Mesenchymal stem cell (in vitro differentiated cells and primary cell): ENCODE data around the gene NKX2-2.

Source experiments
- DNase-seq: peaks from one replicate; pipeline ENCODE4 v3.0.0-alpha.2; 2013
- H2AFZ ChIP-seq: one replicate; pipeline ENCODE4 v1.6.1; 2013; ENCODE audit warnings: low read depth, mild to moderate bottlenecking, control low read depth, inconsistent platforms, low read length, moderate library complexity
- H2AK5ac ChIP-seq: 2 replicates; pipeline ENCODE4 v1.6.1; 2013; ENCODE audit warnings: low read length, moderate library complexity, mild to moderate bottlenecking, inconsistent platforms; ENCODE audit not compliant: severe bottlenecking
- H2BK120ac ChIP-seq: one replicate; pipeline ENCODE4 v1.6.1; 2013; ENCODE audit warnings: low read depth, mild to moderate bottlenecking, inconsistent platforms, low read length, moderate library complexity
- H2BK12ac ChIP-seq, 2 experiments: one replicate each; pipeline ENCODE4 v1.6.1; 2013; ENCODE audit warnings: inconsistent platforms in 2 of 2, low read length in 2 of 2, mild to moderate bottlenecking in 2 of 2, moderate library complexity in 2 of 2, control low read depth in 1 of 2
- H2BK15ac ChIP-seq: one replicate; pipeline ENCODE4 v1.6.1; 2013; ENCODE audit warnings: mild to moderate bottlenecking, low read depth, inconsistent platforms; ENCODE audit not compliant: poor library complexity, severe bottlenecking
- H2BK5ac ChIP-seq: 2 replicates; pipeline ENCODE4 v1.6.1; 2013; ENCODE audit warnings: low read depth, mild to moderate bottlenecking, low read length, control low read depth, inconsistent platforms; ENCODE audit not compliant: poor library complexity, severe bottlenecking
- H3K14ac ChIP-seq, 2 experiments: one replicate each; pipeline ENCODE4 v1.6.1; 2013; ENCODE audit warnings: inconsistent platforms in 2 of 2, low read length in 2 of 2, control low read depth in 1 of 2, mild to moderate bottlenecking in 1 of 2, moderate library complexity in 1 of 2
- H3K18ac ChIP-seq, 2 experiments: one replicate each; pipeline ENCODE4 v1.6.1; 2013; ENCODE audit warnings: inconsistent platforms in 2 of 2, low read length in 2 of 2, control low read depth in 1 of 2, low read depth in 1 of 2, mild to moderate bottlenecking in 1 of 2
- H3K23ac ChIP-seq, 2 experiments: one replicate each; pipeline ENCODE4 v1.6.1; 2013; ENCODE audit warnings: inconsistent platforms in 2 of 2, low read length in 2 of 2, mild to moderate bottlenecking in 2 of 2, moderate library complexity in 2 of 2, control low read depth in 1 of 2
- H3K27ac ChIP-seq: 2 replicates; pipeline ENCODE4 v1.5.1; 2013; ENCODE audit warnings: mild to moderate bottlenecking, moderate library complexity, low read length, control low read depth, inconsistent platforms; ENCODE audit not compliant: poor library complexity, severe bottlenecking
- H3K27me3 ChIP-seq, 2 experiments: 2 replicates each; pipeline versions ENCODE4 v1.6.1 to v1.7.0; 2013; ENCODE audit warnings: low read length in 2 of 2, mild to moderate bottlenecking in 2 of 2, moderate library complexity in 2 of 2, control low read depth in 1 of 2, inconsistent platforms in 1 of 2; ENCODE audit not compliant: control insufficient read depth in 1 of 2, insufficient read depth in 1 of 2
- H3K36me3 ChIP-seq, 2 experiments: 2 replicates each; pipeline versions ENCODE4 v1.6.1 to v1.7.0; 2013; ENCODE audit warnings: low read length in 2 of 2, control low read depth in 1 of 2, inconsistent platforms in 1 of 2, low read depth in 1 of 2, mild to moderate bottlenecking in 1 of 2; ENCODE audit not compliant: insufficient read depth in 2 of 2, control insufficient read depth in 1 of 2
- H3K4ac ChIP-seq, 2 experiments: one replicate each; pipeline ENCODE4 v1.6.1; 2013; ENCODE audit warnings: inconsistent platforms in 2 of 2, low read length in 2 of 2, mild to moderate bottlenecking in 2 of 2, moderate library complexity in 2 of 2, control low read depth in 1 of 2, low read depth in 1 of 2
- H3K4me1 ChIP-seq: 2 replicates; pipeline ENCODE4 v1.6.1; 2013; ENCODE audit warnings: low read depth, low read length, control low read depth; ENCODE audit not compliant: control insufficient read depth, insufficient read depth
- H3K4me2 ChIP-seq: 2 replicates; pipeline ENCODE4 v1.6.1; 2013; ENCODE audit warnings: low read length, mild to moderate bottlenecking, inconsistent platforms; ENCODE audit not compliant: poor library complexity, severe bottlenecking
- H3K4me3 ChIP-seq, 2 experiments: 2 replicates each; pipeline versions ENCODE4 v1.5.1 to v1.7.0; 2013; ENCODE audit warnings: low read length in 2 of 2, mild to moderate bottlenecking in 2 of 2, control low read depth in 1 of 2, low read depth in 1 of 2; ENCODE audit not compliant: insufficient read depth in 1 of 2
- H3K79me1 ChIP-seq: replicated peaks from 2 replicates; pipeline ENCODE4 v1.6.1; 2013; ENCODE audit warnings: mild to moderate bottlenecking, control low read depth, low read length, inconsistent platforms; ENCODE audit not compliant: poor library complexity, severe bottlenecking
- H3K9ac ChIP-seq: 2 replicates; pipeline ENCODE4 v1.7.0; 2013; ENCODE audit warnings: mild to moderate bottlenecking, low read length, moderate library complexity
- H3K9me3 ChIP-seq: 2 replicates; pipeline ENCODE4 v1.7.0; 2013; ENCODE audit warnings: mild to moderate bottlenecking, low read length; ENCODE audit not compliant: control insufficient read depth
- H4K8ac ChIP-seq: one replicate; pipeline ENCODE4 v1.6.1; 2013; ENCODE audit warnings: inconsistent platforms, mild to moderate bottlenecking, low read length, moderate library complexity
- H4K91ac ChIP-seq: one replicate; pipeline ENCODE4 v1.6.1; 2013; ENCODE audit warnings: mild to moderate bottlenecking, low read length, inconsistent platforms
- WGBS: methylation state at CpG from one replicate; pipeline ENCODE4 v1.1.7; 2013; ENCODE audit warnings: mixed read lengths; 5-methylcytosine and 5-hydroxymethylcytosine counted together

Gene NKX2-2

GRCh38 chr20:21519136-21519584, 5.3 kb upstream of the NKX2-2 start:
- H3K4me2 ChIP-seq, result no peak overlapping the region
- H3K9ac ChIP-seq, result no peak overlapping the region
- H2BK120ac ChIP-seq, result no peak overlapping the region
- no peak overlapping the region for H3K4me3 ChIP-seq
- H3K27ac ChIP-seq, result no peak overlapping the region
- H3K4me1 ChIP-seq, result peaks cover 21% of the 10 kb centered on the region
- no peak overlapping the region for H3K14ac ChIP-seq
- H4K91ac ChIP-seq, result no peak overlapping the region
- H2BK12ac ChIP-seq, result no peak overlapping the region
- H3K27me3 ChIP-seq, result peaks cover 93 to 96% of the 10 kb centered on the region in 2 experiments
- no peak overlapping the region for H4K8ac ChIP-seq
- H3K23ac ChIP-seq, result no peak overlapping the region
- H3K9me3 ChIP-seq, result no peaks in the 10 kb centered on the region
- no peak overlapping the region for H2AFZ ChIP-seq
- H3K79me1 ChIP-seq, result no peaks in the 10 kb centered on the region
- DNase-seq, result no peak
- H2BK15ac ChIP-seq, result no peak overlapping the region
- H3K36me3 ChIP-seq, result no peaks in the 10 kb centered on the region
- no peak overlapping the region for H3K18ac ChIP-seq
- no peak overlapping the region for H3K4ac ChIP-seq
- under 1% methylated on average over 13 of the region's 14 CpGs for WGBS
- H2BK5ac ChIP-seq, result no peak overlapping the region
- no peak overlapping the region for H2AK5ac ChIP-seq

DNA sequence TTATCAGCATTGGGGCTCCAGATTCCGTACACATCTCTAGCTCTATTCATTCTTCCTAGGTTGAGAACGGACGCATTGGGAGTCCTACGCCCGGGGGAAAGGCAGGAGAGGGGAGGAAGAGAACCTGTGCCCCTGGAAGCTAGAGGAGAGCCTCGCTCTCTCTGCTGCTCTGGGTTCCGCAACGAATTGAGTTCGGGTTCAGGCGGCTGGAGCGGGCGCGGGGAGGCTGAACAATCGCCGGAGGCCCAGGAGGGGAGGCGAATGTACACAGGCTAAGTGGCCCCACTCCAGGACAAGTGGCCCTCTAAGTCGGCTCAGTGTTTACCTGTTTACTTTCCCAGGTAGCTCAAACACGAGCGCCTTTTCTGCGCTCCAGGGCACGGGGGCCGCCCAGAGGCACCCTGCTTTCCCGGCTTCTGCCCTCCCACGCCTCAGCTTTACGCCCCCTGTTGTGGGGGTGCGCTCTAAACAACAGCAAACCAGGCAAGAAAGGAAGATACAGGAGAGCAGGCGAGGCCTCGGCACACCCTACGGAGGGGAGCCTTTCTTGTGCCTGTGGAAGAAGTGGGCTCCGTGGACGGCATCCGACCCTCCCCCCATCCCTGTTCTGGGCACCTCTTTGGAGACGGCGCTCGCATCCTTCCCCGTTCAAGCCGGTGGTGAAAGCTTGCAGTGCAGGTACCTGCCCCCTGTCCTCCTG, 4.6 kb upstream of the NKX2-2 start:
- H3K27ac ChIP-seq, result no peak overlapping the region
- H2AFZ ChIP-seq, result no peak overlapping the region
- WGBS, result 5% methylated on average over 36 of the region's 37 CpGs
- H3K4me1 ChIP-seq, result peaks cover 25% of the 10 kb centered on the region
- H3K79me1 ChIP-seq, result no peaks in the 10 kb centered on the region
- no peak overlapping the region for H2BK120ac ChIP-seq
- peaks cover 90 to 93% of the 10 kb centered on the region in 2 experiments for H3K27me3 ChIP-seq
- no peak overlapping the region for H3K4me2 ChIP-seq
- H2BK15ac ChIP-seq, result no peak overlapping the region
- no peak overlapping the region for H3K4me3 ChIP-seq
- no peak overlapping the region for H3K18ac ChIP-seq
- no peak overlapping the region for H3K9ac ChIP-seq
- DNase-seq, result no peak
- H2BK5ac ChIP-seq, result no peak overlapping the region
- no peak overlapping the region for H3K14ac ChIP-seq
- H2AK5ac ChIP-seq, result no peak overlapping the region
- no peak overlapping the region for H3K23ac ChIP-seq
- no peak overlapping the region for H3K4ac ChIP-seq
- H4K91ac ChIP-seq, result no peak overlapping the region
- H3K36me3 ChIP-seq, result no peaks in the 10 kb centered on the region
- H4K8ac ChIP-seq, result no peak overlapping the region
- H3K9me3 ChIP-seq, result no peaks in the 10 kb centered on the region
- no peak overlapping the region for H2BK12ac ChIP-seq

DNA sequence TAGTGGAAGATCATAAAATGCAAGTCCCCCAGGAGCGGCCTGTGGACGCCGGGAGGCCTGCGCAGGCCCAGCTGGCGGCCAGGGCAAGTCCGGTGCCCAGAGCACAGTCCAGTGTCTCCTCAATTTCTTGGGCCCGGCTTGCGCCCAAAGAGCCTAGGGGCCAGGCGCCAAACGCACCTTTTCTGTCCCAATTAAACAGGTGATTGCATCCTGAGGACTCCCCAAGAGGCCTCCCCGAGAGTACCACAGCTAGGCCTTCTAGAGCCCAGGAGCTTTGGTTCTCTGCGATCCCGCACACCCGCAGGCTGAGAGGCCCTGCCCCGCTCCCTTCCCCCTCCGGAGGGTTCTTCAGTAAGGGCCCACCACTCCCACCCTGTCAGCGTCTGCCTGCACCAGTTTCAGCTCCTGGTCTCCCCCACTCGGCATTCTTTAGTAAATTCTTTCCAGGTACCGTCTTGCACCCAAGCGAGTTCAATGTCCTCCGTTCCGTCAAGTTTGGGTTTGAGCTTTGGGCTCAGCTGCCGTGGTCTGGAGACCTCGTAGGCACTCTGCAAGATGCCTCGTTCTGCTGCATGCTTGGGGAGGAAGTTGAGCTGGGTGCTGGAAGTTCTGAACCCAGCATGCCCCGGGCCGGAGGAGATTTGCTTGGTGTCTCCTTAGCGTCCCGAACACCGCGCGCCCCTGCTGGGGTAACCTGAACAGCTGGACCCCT, 3.9 kb upstream of the NKX2-2 start:
- Histone ChIP-seq H2BK120ac (no peak overlapping the region), H2AK5ac (no peak overlapping the region), H3K9ac (no peak overlapping the region), H3K18ac (no peak overlapping the region), H3K36me3 (no peaks in the 10 kb centered on the region), H2BK5ac (no peak overlapping the region), H3K4me3 (no peak overlapping the region), H3K14ac (no peak overlapping the region), H3K4me1 (peaks cover 25% of the 10 kb centered on the region), H4K8ac (no peak overlapping the region), H3K27ac (no peak overlapping the region), H2BK15ac (no peak overlapping the region), H3K79me1 (no peaks in the 10 kb centered on the region), H3K23ac (no peak overlapping the region), H3K4me2 (no peak overlapping the region), H4K91ac (no peak overlapping the region), H2AFZ (no peak overlapping the region), H3K9me3 (no peaks in the 10 kb centered on the region), H3K27me3 (peaks cover 90 to 93% of the 10 kb centered on the region in 2 experiments), H3K4ac (no peak overlapping the region), H2BK12ac (no peak overlapping the region)
- DNase-seq, result no peak
- WGBS, result 1% methylated on average over 30 of the region's 32 CpGs

GRCh38 chr20:21516861-21517565, 3.1 kb upstream of the NKX2-2 start:
- no peak overlapping the region for H3K9ac ChIP-seq
- H3K27me3 ChIP-seq, result peaks cover 93 to 95% of the 10 kb centered on the region in 2 experiments
- H3K4me3 ChIP-seq, result no peak overlapping the region
- no peak overlapping the region for H3K14ac ChIP-seq
- H3K27ac ChIP-seq, result no peak overlapping the region
- 2% methylated on average over 19 of the region's 32 CpGs for WGBS
- H2AK5ac ChIP-seq, result no peak overlapping the region
- no peaks in the 10 kb centered on the region for H3K36me3 ChIP-seq
- H2BK5ac ChIP-seq, result no peak overlapping the region
- H3K4me2 ChIP-seq, result no peak overlapping the region
- H2BK15ac ChIP-seq, result no peak overlapping the region
- DNase-seq, result no peak
- H4K91ac ChIP-seq, result no peak overlapping the region
- H3K4me1 ChIP-seq, result peaks cover 24% of the 10 kb centered on the region
- no peak overlapping the region for H3K4ac ChIP-seq
- no peak overlapping the region for H2BK120ac ChIP-seq
- H2AFZ ChIP-seq, result no peak overlapping the region
- no peak overlapping the region for H2BK12ac ChIP-seq
- H3K79me1 ChIP-seq, result no peaks in the 10 kb centered on the region
- no peak overlapping the region for H4K8ac ChIP-seq
- no peak overlapping the region for H3K23ac ChIP-seq
- no peaks in the 10 kb centered on the region for H3K9me3 ChIP-seq
- no peak overlapping the region for H3K18ac ChIP-seq
